Upper lobe of right lung (tissue), 1 donor: ENCODE results near the gene SLCO3A1. TPM values are rescaled to one million over a fixed set of nuclear protein-coding genes. Genes with fewer than 3 reads are reported as not detected.

Experiments used
- ATAC-seq: fragments of 200-7000 bp; cut with Tn5 transposase; one replicate; pipeline ENCODE4 v1.9.1; 2020; ENCODE audit warnings: mild to moderate bottlenecking, moderate library complexity
- DNase-seq: peaks from one replicate; pipeline ENCODE4 v3.0.0-alpha.2; 2020
- H3K27ac ChIP-seq: fragments of 200-600 bp; one replicate; pipeline ENCODE4 v1.8.0; 2022
- H3K27me3 ChIP-seq: fragments of 200-600 bp; one replicate; pipeline ENCODE4 v1.8.0; 2022; ENCODE audit warnings: mild to moderate bottlenecking
- H3K36me3 ChIP-seq: fragments of 200-600 bp; one replicate; pipeline ENCODE4 v1.8.0; 2022
- H3K4me1 ChIP-seq: fragments of 200-600 bp; one replicate; pipeline ENCODE4 v1.8.0; 2022
- H3K4me3 ChIP-seq: fragments of 200-600 bp; one replicate; pipeline ENCODE4 v1.8.0; 2022; ENCODE audit warnings: mild to moderate bottlenecking
- H3K9me3 ChIP-seq: fragments of 200-600 bp; one replicate; pipeline ENCODE4 v1.8.0; 2022
- CTCF ChIP-seq: fragments of 200-600 bp; IDR thresholded peaks from one replicate; pipeline ENCODE4 v1.8.0; 2022; ENCODE audit warnings: antibody characterized with exemption
- intact Hi-C: fragments of 100-400 bp; cut with DNase I; formaldehyde crosslinking; loops from one replicate; pipeline ENCODE4 v1.11.0; 2022
- total RNA-seq: library from RNA; stranded (reverse); fragmentation: NEBNext Ultra II Directional; extraction: Animal tissue kit (Norgen Biotek cat#: 25700); gene quantifications from one replicate; pipeline ENCODE4 v1.2.1, GENCODE V29; 2021
- donor health status: DM: no; HTN: yes; CAD: no; lungs with severe emphysema.

SLCO3A1 gene
- total RNA-seq, 1 donor from 2014 or later = 50.6 TPM

- H3K4me3 ChIP-seq = no peak overlapping the region
- H3K27ac ChIP-seq = no peak overlapping the region
- no peaks in the 10 kb centered on the region for H3K9me3 ChIP-seq
- peaks cover 61% of the 10 kb centered on the region for H3K4me1 ChIP-seq
- ATAC-seq (no peak), DNase-seq (no peak)
- TF ChIP-seq CTCF = no peak
- intact Hi-C loops = no loop called here
- no peaks in the 10 kb centered on the region for H3K27me3 ChIP-seq
- no peaks in the 10 kb centered on the region for H3K36me3 ChIP-seq
These were observed 17.5 kb downstream of the SLCO3A1 start for GRCh38 chr15:91870876-91871537.

- DNase-seq (no peak), ATAC-seq (no peak)
- H3K4me1 ChIP-seq = peaks cover 52% of the 10 kb centered on the region
- no peak for TF ChIP-seq CTCF
- H3K4me3 ChIP-seq = no peak overlapping the region
- H3K27me3 ChIP-seq = no peaks in the 10 kb centered on the region
- intact Hi-C loops = no loop called here
- H3K36me3 ChIP-seq = no peaks in the 10 kb centered on the region
- peak overlapping the region; percentile 82 for H3K27ac ChIP-seq
- H3K9me3 ChIP-seq = no peaks in the 10 kb centered on the region
These were observed 18.3 kb downstream of the SLCO3A1 start for GRCh38 chr15:91871837-91872236.

- Histone ChIP-seq H3K36me3 (no peaks in the 10 kb centered on the region), H3K4me1 (peaks cover 45% of the 10 kb centered on the region), H3K9me3 (no peaks in the 10 kb centered on the region), H3K4me3 (no peak overlapping the region), H3K27me3 (no peaks in the 10 kb centered on the region), H3K27ac (peak overlapping the region; percentile 82)
- intact Hi-C loops = no loop called here
- no peak for TF ChIP-seq CTCF
- peak; percentile 85 for DNase-seq
- ATAC-seq = peak; percentile 89
These were observed 19.0 kb downstream of the SLCO3A1 start for GRCh38 chr15:91872356-91873137.

- H3K36me3 ChIP-seq = no peaks in the 10 kb centered on the region
- TF ChIP-seq CTCF = no peak
- H3K27me3 ChIP-seq = no peaks in the 10 kb centered on the region
- peak overlapping the region; percentile 82 for H3K27ac ChIP-seq
- H3K4me3 ChIP-seq = no peak overlapping the region
- DNase-seq (no peak), ATAC-seq (no peak)
- H3K9me3 ChIP-seq = no peaks in the 10 kb centered on the region
- intact Hi-C loops = no loop called here
- peaks cover 39% of the 10 kb centered on the region for H3K4me1 ChIP-seq
These were observed 19.6 kb downstream of the SLCO3A1 start for GRCh38 chr15:91873138-91873536.

- no peaks in the 10 kb centered on the region for H3K27me3 ChIP-seq
- peaks cover 38% of the 10 kb centered on the region for H3K4me1 ChIP-seq
- no peaks in the 10 kb centered on the region for H3K36me3 ChIP-seq
- H3K4me3 ChIP-seq = no peak overlapping the region
- DNase-seq (no peak), ATAC-seq (no peak)
- H3K9me3 ChIP-seq = no peaks in the 10 kb centered on the region
- TF ChIP-seq CTCF = no peak
- H3K27ac ChIP-seq = peak overlapping the region; percentile 39
- intact Hi-C loops = no loop called here
These were observed 20.7 kb downstream of the SLCO3A1 start for GRCh38 chr15:91874171-91874570.
